ENCODE measurements around the gene RPS4Y2. TPM values are rescaled to one million over a fixed set of nuclear protein-coding genes. Genes with fewer than 3 reads are reported as not detected.

The RPS4Y2 gene
- total RNA-seq, 1 experiment from 2014 or later, result not detected

DNA sequence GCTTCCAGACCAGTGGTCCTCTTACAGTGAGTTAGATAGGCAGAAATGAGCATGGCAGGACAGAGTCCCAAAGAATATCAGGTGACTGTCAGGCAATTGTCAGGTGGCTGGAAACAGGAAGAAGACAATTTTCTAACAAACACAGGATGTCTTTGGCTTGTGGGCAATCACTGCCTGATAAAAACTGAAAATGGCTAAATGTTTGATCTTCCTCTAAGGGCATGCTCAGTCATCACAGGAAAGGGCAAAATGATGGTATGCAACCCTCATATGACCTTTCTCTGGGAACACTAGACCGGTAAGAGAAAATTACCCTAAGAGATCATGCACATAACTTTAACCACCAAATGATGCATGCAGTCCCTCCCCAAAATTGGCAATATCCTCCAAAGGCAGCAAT lies 57.6 kb downstream of the RPS4Y2 start:
- peaks cover 17% of the 10 kb centered on the region for H3K36me3 Mint-ChIP-seq
- no peaks in the 10 kb centered on the region for H3K4me1 Mint-ChIP-seq
- H3K27ac Mint-ChIP-seq, result no peak overlapping the region
- H3K4me3 Mint-ChIP-seq, result no peak overlapping the region
- DNase-seq (ENCODE audit: low spot score), result no peak
- no peak for ATAC-seq
- TF ChIP-seq USF2 (CRISPR knock-in tag; IDR thresholded peaks at IDR 0.05) (no peak), ZMAT4 (CRISPR knock-in tag; IDR thresholded peaks at IDR 0.05) (no peak), CREB1 (CRISPR knock-in tag; IDR thresholded peaks at IDR 0.05) (no peak), ZBTB21 (CRISPR knock-in tag; IDR thresholded peaks at IDR 0.05; ENCODE audit: borderline replicate concordance) (no peak), RELA (CRISPR knock-in tag; IDR thresholded peaks at IDR 0.05; ENCODE audit: borderline replicate concordance) (no peak), JAZF1 (CRISPR knock-in tag; IDR thresholded peaks at IDR 0.05) (no peak), ETV6 (CRISPR knock-in tag; IDR thresholded peaks at IDR 0.05) (no peak), CBFB (CRISPR knock-in tag; IDR thresholded peaks at IDR 0.05; ENCODE audit: low read depth) (no peak), TEAD4 (CRISPR knock-in tag; IDR thresholded peaks at IDR 0.05) (no peak), TP53 (CRISPR knock-in tag; IDR thresholded peaks at IDR 0.05) (no peak), ARID4B (CRISPR knock-in tag; IDR thresholded peaks at IDR 0.05; ENCODE audit: borderline replicate concordance) (no peak), NFATC4 (CRISPR knock-in tag; IDR thresholded peaks at IDR 0.05) (no peak), FOXJ3 (CRISPR knock-in tag; IDR thresholded peaks at IDR 0.05; ENCODE audit: borderline replicate concordance) (no peak), SMAD3 (CRISPR knock-in tag; IDR thresholded peaks at IDR 0.05; ENCODE audit: borderline replicate concordance) (no peak), ELF4 (CRISPR knock-in tag; IDR thresholded peaks at IDR 0.05; ENCODE audit: low read depth) (no peak), PRRX2 (CRISPR knock-in tag; IDR thresholded peaks at IDR 0.05) (no peak)
- TF ChIP-seq, protein P1, sequence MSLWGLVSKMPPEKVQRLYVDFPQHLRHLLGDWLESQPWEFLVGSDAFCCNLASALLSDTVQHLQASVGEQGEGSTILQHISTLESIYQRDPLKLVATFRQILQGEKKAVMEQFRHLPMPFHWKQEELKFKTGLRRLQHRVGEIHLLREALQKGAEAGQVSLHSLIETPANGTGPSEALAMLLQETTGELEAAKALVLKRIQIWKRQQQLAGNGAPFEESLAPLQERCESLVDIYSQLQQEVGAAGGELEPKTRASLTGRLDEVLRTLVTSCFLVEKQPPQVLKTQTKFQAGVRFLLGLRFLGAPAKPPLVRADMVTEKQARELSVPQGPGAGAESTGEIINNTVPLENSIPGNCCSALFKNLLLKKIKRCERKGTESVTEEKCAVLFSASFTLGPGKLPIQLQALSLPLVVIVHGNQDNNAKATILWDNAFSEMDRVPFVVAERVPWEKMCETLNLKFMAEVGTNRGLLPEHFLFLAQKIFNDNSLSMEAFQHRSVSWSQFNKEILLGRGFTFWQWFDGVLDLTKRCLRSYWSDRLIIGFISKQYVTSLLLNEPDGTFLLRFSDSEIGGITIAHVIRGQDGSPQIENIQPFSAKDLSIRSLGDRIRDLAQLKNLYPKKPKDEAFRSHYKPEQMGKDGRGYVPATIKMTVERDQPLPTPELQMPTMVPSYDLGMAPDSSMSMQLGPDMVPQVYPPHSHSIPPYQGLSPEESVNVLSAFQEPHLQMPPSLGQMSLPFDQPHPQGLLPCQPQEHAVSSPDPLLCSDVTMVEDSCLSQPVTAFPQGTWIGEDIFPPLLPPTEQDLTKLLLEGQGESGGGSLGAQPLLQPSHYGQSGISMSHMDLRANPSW (CRISPR knock-in tag; conservative IDR thresholded peaks at IDR 0.05; ENCODE audit: low read depth), result no peak
- TF ChIP-seq, protein P2, sequence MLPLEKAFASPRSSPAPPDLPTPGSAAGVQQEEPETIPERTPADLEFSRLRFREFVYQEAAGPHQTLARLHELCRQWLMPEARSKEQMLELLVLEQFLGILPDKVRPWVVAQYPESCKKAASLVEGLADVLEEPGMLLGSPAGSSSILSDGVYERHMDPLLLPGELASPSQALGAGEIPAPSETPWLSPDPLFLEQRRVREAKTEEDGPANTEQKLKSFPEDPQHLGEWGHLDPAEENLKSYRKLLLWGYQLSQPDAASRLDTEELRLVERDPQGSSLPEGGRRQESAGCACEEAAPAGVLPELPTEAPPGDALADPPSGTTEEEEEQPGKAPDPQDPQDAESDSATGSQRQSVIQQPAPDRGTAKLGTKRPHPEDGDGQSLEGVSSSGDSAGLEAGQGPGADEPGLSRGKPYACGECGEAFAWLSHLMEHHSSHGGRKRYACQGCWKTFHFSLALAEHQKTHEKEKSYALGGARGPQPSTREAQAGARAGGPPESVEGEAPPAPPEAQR (CRISPR knock-in tag; IDR thresholded peaks at IDR 0.05), result no peak
- TF ChIP-seq, protein P3, sequence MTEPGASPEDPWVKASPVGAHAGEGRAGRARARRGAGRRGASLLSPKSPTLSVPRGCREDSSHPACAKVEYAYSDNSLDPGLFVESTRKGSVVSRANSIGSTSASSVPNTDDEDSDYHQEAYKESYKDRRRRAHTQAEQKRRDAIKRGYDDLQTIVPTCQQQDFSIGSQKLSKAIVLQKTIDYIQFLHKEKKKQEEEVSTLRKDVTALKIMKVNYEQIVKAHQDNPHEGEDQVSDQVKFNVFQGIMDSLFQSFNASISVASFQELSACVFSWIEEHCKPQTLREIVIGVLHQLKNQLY (CRISPR knock-in tag; IDR thresholded peaks at IDR 0.05), result no peak
- ChIA-PET CTCF (no interaction called here), POLR2A (no interaction called here)
- peaks cover 2% of the 10 kb centered on the region; the same call in 1 of the 2 replicates for H3K27me3 Mint-ChIP-seq (ENCODE audit: low read depth)
- peaks cover 35% of the 10 kb centered on the region for H3K9me3 Mint-ChIP-seq
